GM18870 (cell line): ENCODE measurements around the gene GNAT3.

Experiments used
- ATAC-seq: cut with Tn5 transposase; IDR thresholded peaks from one replicate; pipeline ENCODE4 v1.9.1; 2021; ENCODE audit warnings: moderate library complexity; ENCODE audit not compliant: unreplicated experiment

Gene GNAT3

GRCh38 chr7:80505900-80506500, 5.9 kb downstream of the GNAT3 start:
- no peak for ATAC-seq

GRCh38 chr7:80500325-80500724, 11.5 kb downstream of the GNAT3 start:
- no peak for ATAC-seq

GRCh38 chr7:80499350-80499953, 12.4 kb downstream of the GNAT3 start:
- ATAC-seq, result no peak

- no peak for ATAC-seq
Measured at GRCh38 chr7:80498481-80499349, 13.1 kb downstream of the GNAT3 start.

GRCh38 chr7:80496586-80496985, 15.3 kb downstream of the GNAT3 start:
- ATAC-seq, result no peak

GRCh38 chr7:80493121-80493849, 18.6 kb downstream of the GNAT3 start:
- ATAC-seq, result no peak

GRCh38 chr7:80491462-80491861, 20.4 kb downstream of the GNAT3 start:
- no peak for ATAC-seq

- no peak for ATAC-seq
Measured at GRCh38 chr7:80488851-80489370, 23.0 kb downstream of the GNAT3 start.

- no peak for ATAC-seq
Measured at GRCh38 chr7:80488406-80488805, 23.5 kb downstream of the GNAT3 start.

- ATAC-seq, result no peak
Measured at GRCh38 chr7:80485721-80486120, 26.1 kb downstream of the GNAT3 start.

GRCh38 chr7:80482950-80483349, 28.9 kb downstream of the GNAT3 start:
- ATAC-seq, result no peak

GRCh38 chr7:80481196-80481884, 30.5 kb downstream of the GNAT3 start:
- ATAC-seq, result no peak

- no peak for ATAC-seq
Measured at GRCh38 chr7:80480566-80480965, 31.3 kb downstream of the GNAT3 start.

- no peak for ATAC-seq
Measured at GRCh38 chr7:80478683-80479082, 33.2 kb downstream of the GNAT3 start.

- ATAC-seq, result no peak
Measured at GRCh38 chr7:80476035-80476434, 35.8 kb downstream of the GNAT3 start.

GRCh38 chr7:80475383-80475782, 36.5 kb downstream of the GNAT3 start:
- ATAC-seq, result no peak

GRCh38 chr7:80473751-80474150, 38.1 kb downstream of the GNAT3 start:
- no peak for ATAC-seq

GRCh38 chr7:80472491-80473200, 39.2 kb downstream of the GNAT3 start:
- no peak for ATAC-seq

GRCh38 chr7:80468931-80469714, 42.7 kb downstream of the GNAT3 start:
- no peak for ATAC-seq
